Aorta (tissue), 5 donors: ENCODE data around the gene RANGRF. TPM values are rescaled to one million over a fixed set of nuclear protein-coding genes. Genes with fewer than 3 reads are reported as not detected.

Experiments used
- ATAC-seq: fragments of 200-7000 bp; cut with Tn5 transposase; one replicate; pipeline ENCODE4 v1.9.1; 2022; ENCODE audit warnings: moderate library complexity; ENCODE audit not compliant: low FRiP score
- DNase-seq, 2 donors: peaks; one replicate each; pipeline ENCODE4 v3.0.0-alpha.2; 2020
- H3K27ac ChIP-seq, 2 donors: one replicate each; pipeline ENCODE4 v1.5.1; 2013; ENCODE audit warnings: low read length in 2 of 2, mild to moderate bottlenecking in 2 of 2, moderate library complexity in 2 of 2, control low read depth in 1 of 2, inconsistent platforms in 1 of 2, low read depth in 1 of 2
- H3K27me3 ChIP-seq, 2 donors: one replicate each; pipeline ENCODE4 v1.6.1; 2013; ENCODE audit warnings: control low read depth in 1 of 2, low read length in 1 of 2, mild to moderate bottlenecking in 1 of 2, moderate library complexity in 1 of 2; ENCODE audit not compliant: insufficient read depth in 2 of 2, control insufficient read depth in 1 of 2
- H3K36me3 ChIP-seq, 2 donors: one replicate each; pipeline ENCODE4 v1.6.1; 2013; ENCODE audit warnings: control low read depth in 1 of 2, low read length in 1 of 2, mild to moderate bottlenecking in 1 of 2; ENCODE audit not compliant: insufficient read depth in 2 of 2, control insufficient read depth in 1 of 2
- H3K4me1 ChIP-seq, 2 donors: one replicate each; pipeline ENCODE4 v1.6.1; 2013; ENCODE audit warnings: low read length in 2 of 2, control low read depth in 1 of 2, mild to moderate bottlenecking in 1 of 2, moderate library complexity in 1 of 2; ENCODE audit not compliant: insufficient read depth in 2 of 2, control insufficient read depth in 1 of 2
- H3K4me3 ChIP-seq, 2 donors: one replicate each; pipeline ENCODE4 v1.5.1; 2013; ENCODE audit warnings: low read length in 2 of 2, control low read depth in 1 of 2, mild to moderate bottlenecking in 1 of 2
- H3K9me3 ChIP-seq: one replicate; pipeline ENCODE4 v1.6.1; 2013; ENCODE audit warnings: mild to moderate bottlenecking, low read length; ENCODE audit not compliant: control insufficient read depth
- WGBS, 2 donors: extraction: QIAGEN DNeasy Blood & Tissue Kit; methylation state at CpG; one replicate each; pipeline ENCODE4 v1.1.7; 2013; 5-methylcytosine and 5-hydroxymethylcytosine counted together
- intact Hi-C, 2 donors: fragments of 100-400 bp; cut with DNase I; formaldehyde crosslinking; loops; one replicate each; pipeline versions ENCODE4 v1.14.2 to v1.15.0; 2022
- polyA plus RNA-seq, 2 donors: library from polyadenylated mRNA; stranded (reverse); fragments of 200-250 nt; gene quantifications; one replicate each; pipeline ENCODE4 v1.2.3, GENCODE V29; 2013
- total RNA-seq, 2 donors: library from RNA; stranded (reverse); fragmentation: NEBNext Ultra II Directional; extraction: Animal tissue kit (Norgen Biotek cat#: 25700); gene quantifications; one replicate each; pipeline ENCODE4 v1.2.1, GENCODE V29; 2021
- donor health status: healthy with polysubstance abuse.
- donor health status: Bipolar disorder and iron deficiency.
- donor health status: DM: no; HTN: no; CAD: no.
- donor health status: DM: no; HTN: no; CAD: no.
- donor health status: DM: yes; HTN: yes; CAD: no.

The RANGRF gene
- total and polyA plus RNA-seq, 4 donors: 20.3 to 53.7 (median 25.2) TPM

DNA sequence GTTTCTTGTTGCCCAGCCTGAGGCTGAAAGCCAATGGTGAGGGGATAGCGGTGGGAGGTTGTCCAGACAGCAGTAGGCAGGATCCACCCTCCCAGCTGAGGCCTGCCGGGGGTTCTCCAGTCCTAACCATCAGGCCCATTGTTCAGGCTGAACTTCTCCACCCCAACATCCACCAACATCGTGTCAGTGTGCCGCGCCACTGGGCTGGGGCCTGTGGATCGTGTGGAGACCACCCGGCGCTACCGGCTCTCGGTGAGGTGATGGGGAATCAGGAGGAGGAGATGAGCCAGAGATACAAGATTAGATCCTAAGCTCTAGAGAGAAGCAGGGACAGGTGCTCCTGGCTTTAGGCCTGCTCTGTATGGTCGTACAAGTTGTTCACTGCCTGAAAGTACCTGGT is 33.6 kb upstream of the RANGRF start:
- 95% methylated on average over 11 of the region's 11 CpGs for WGBS, 2 donors
- DNase-seq: no peak
- Histone ChIP-seq H3K36me3 (peaks cover 0 to 2% of the 10 kb centered on the region in 2 donors), H3K4me1 (no peaks in the 10 kb centered on the region), H3K27me3 (no peaks in the 10 kb centered on the region), H3K9me3 (no peaks in the 10 kb centered on the region), H3K27ac (no peak overlapping the region), H3K4me3 (no peak overlapping the region)
- ATAC-seq: no peak
- intact Hi-C loops: no loop called here

DNA sequence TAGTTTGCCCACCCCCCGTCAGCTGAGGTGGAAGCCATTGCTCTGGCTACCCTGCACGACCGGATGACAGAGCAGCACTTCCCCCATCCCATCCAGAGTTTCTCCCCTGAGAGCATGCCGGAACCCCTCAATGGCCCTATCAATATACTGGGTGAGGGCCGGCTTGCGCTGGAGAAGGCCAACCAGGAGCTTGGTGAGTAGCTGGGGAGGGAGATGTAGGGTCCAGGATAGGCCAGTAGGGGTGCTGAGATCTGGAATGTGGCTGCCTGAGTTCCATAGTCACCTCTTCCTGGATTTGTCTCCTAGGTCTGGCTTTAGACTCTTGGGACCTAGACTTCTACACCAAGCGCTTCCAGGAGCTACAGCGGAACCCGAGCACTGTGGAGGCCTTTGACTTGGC is 33.0 kb upstream of the RANGRF start:
- no peak for ATAC-seq
- Histone ChIP-seq H3K9me3 (no peaks in the 10 kb centered on the region), H3K4me1 (no peaks in the 10 kb centered on the region), H3K27ac (no peak overlapping the region), H3K36me3 (peaks cover 0 to 2% of the 10 kb centered on the region in 2 donors), H3K4me3 (no peak overlapping the region), H3K27me3 (no peaks in the 10 kb centered on the region)
- WGBS, 2 donors: 91 to 95% methylated on average over 9 of the region's 9 CpGs
- intact Hi-C loops: no loop called here
- DNase-seq: no peak

DNA sequence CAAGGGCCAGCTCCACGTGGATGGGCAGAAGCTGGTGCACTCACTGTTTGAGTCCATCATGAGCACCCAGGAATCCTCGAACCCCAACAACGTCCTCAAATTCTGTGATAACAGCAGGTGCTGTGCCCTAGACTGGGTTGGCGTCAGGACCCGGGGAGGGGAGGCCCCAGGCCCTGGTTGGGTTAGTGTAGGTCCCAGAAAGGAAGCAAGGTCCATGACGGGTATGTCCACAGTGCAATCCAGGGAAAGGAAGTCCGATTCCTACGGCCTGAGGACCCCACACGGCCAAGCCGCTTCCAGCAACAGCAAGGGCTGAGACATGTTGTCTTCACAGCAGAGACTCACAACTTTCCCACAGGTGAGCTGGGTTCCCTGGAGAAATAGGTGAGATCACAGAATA is 32.2 kb upstream of the RANGRF start:
- ATAC-seq (peak; percentile 11), DNase-seq (no peak)
- H3K27ac ChIP-seq: no peak overlapping the region
- H3K36me3 ChIP-seq: peaks cover 0 to 2% of the 10 kb centered on the region in 2 donors
- H3K9me3 ChIP-seq: no peaks in the 10 kb centered on the region
- H3K4me3 ChIP-seq: no peak overlapping the region
- no peaks in the 10 kb centered on the region for H3K27me3 ChIP-seq
- WGBS, 2 donors: 93 to 94% methylated on average over 10 of the region's 10 CpGs
- intact Hi-C loops: no loop called here
- H3K4me1 ChIP-seq: no peaks in the 10 kb centered on the region

DNA sequence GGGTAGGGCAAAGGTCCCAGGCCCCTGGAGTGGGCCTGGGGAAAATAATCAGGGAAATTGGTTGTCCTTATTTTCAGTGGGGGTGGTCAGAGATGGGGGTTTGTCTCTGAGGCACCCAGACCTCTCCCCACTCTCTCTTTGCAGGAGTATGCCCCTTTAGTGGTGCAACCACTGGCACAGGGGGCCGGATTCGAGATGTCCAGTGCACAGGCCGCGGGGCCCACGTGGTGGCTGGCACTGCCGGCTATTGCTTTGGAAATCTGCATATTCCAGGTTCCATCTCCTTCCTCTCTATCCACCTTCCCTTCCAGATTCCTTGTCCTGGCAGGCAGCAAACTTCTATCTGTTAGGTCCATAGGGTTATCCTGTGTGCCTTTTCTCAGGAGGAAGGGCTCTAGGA is 31.8 kb upstream of the RANGRF start:
- no peaks in the 10 kb centered on the region for H3K27me3 ChIP-seq
- no peaks in the 10 kb centered on the region for H3K9me3 ChIP-seq
- 96 to 100% methylated on average over 6 of the region's 6 CpGs for WGBS, 2 donors
- H3K27ac ChIP-seq: no peak overlapping the region
- DNase-seq (no peak), ATAC-seq (peak; percentile 11)
- no peak overlapping the region for H3K4me3 ChIP-seq
- no peaks in the 10 kb centered on the region for H3K4me1 ChIP-seq
- peaks cover 0 to 2% of the 10 kb centered on the region in 2 donors for H3K36me3 ChIP-seq
- intact Hi-C loops: no loop called here

DNA sequence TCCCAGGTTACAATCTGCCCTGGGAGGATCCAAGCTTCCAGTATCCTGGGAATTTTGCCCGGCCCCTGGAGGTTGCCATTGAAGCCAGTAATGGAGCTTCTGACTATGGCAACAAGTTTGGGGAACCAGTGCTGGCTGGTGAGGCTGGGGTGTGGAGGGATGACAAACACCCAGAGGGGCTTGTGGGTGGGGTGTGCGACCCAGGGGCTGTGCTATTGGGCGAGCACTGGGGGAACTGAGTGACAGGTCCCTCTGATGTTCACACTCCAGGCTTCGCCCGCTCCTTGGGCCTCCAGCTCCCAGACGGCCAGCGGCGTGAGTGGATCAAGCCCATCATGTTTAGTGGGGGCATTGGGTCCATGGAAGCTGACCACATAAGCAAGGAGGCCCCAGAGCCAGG is 30.7 kb upstream of the RANGRF start:
- peaks cover 0 to 2% of the 10 kb centered on the region in 2 donors for H3K36me3 ChIP-seq
- ATAC-seq (no peak), DNase-seq (no peak)
- no peaks in the 10 kb centered on the region for H3K9me3 ChIP-seq
- H3K4me3 ChIP-seq: no peak overlapping the region
- intact Hi-C loops: no loop called here
- H3K4me1 ChIP-seq: no peaks in the 10 kb centered on the region
- no peaks in the 10 kb centered on the region for H3K27me3 ChIP-seq
- WGBS, 2 donors: 91 to 94% methylated on average over 8 of the region's 8 CpGs
- no peak overlapping the region for H3K27ac ChIP-seq

DNA sequence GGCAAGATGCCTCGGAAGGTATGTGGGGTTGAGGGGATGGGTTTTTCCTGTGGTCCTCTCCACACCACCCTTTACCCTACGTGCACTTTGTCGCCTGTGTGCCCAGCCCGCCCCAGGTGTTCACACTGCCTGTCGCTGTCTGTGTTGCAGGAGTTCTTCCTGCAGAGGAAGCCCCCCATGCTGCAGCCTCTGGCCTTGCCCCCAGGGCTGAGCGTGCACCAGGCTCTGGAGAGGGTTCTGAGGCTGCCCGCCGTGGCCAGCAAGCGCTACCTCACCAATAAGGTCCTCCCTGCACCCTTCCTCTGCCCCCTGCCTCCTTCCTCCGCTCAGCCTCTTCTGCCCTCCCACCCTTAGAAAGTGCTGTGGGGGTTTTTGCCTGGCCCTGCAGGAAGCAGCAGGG is 24.1 kb upstream of the RANGRF start:
- WGBS, 2 donors: 96 to 98% methylated on average over 9 to 10 of the region's 10 CpGs
- no peak for ATAC-seq

DNA sequence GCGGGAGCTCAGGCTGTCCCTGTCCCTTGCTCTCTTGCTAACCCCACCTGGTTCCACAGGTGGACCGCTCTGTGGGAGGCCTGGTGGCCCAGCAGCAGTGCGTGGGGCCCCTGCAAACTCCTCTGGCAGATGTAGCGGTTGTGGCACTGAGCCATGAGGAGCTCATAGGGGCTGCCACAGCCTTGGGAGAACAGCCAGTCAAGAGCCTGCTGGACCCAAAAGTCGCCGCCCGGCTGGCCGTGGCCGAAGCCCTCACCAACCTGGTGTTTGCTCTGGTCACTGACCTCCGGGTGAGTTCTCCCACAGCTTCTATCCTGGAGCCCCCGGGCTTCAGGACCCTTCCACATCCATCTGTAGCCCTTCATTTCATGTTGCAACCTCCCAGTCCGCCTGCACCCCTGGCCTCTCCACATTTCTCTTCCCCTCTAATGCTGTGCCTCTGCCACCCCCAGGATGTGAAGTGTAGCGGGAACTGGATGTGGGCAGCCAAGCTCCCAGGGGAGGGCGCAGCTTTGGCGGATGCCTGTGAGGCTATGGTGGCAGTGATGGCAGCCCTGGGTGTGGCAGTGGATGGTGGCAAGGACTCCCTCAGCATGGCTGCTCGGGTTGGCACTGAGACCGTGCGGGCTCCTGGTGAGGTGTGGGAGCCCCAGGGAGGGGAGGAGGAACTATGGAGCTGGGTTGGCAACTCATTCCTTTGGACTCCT is 23.5 kb upstream of the RANGRF start:
- WGBS, 2 donors: 95 to 96% methylated on average over 18 of the region's 18 CpGs
- H3K4me1 ChIP-seq: no peaks in the 10 kb centered on the region
- H3K4me3 ChIP-seq: no peak overlapping the region
- DNase-seq (no peak), ATAC-seq (no peak)
- no peaks in the 10 kb centered on the region for H3K27me3 ChIP-seq
- intact Hi-C loops: no loop called here
- no peak overlapping the region for H3K27ac ChIP-seq
- H3K9me3 ChIP-seq: no peaks in the 10 kb centered on the region
- H3K36me3 ChIP-seq: peaks cover 0 to 2% of the 10 kb centered on the region in 2 donors

More for the DNA sequence above, 24.1 kb upstream of the RANGRF start:
- Histone ChIP-seq H3K4me1 (no peaks in the 10 kb centered on the region), H3K27ac (no peak overlapping the region), H3K4me3 (no peak overlapping the region), H3K27me3 (no peaks in the 10 kb centered on the region), H3K9me3 (no peaks in the 10 kb centered on the region), H3K36me3 (peaks cover 0 to 2% of the 10 kb centered on the region in 2 donors)
- no peak for DNase-seq
- intact Hi-C loops: no loop called here

DNA sequence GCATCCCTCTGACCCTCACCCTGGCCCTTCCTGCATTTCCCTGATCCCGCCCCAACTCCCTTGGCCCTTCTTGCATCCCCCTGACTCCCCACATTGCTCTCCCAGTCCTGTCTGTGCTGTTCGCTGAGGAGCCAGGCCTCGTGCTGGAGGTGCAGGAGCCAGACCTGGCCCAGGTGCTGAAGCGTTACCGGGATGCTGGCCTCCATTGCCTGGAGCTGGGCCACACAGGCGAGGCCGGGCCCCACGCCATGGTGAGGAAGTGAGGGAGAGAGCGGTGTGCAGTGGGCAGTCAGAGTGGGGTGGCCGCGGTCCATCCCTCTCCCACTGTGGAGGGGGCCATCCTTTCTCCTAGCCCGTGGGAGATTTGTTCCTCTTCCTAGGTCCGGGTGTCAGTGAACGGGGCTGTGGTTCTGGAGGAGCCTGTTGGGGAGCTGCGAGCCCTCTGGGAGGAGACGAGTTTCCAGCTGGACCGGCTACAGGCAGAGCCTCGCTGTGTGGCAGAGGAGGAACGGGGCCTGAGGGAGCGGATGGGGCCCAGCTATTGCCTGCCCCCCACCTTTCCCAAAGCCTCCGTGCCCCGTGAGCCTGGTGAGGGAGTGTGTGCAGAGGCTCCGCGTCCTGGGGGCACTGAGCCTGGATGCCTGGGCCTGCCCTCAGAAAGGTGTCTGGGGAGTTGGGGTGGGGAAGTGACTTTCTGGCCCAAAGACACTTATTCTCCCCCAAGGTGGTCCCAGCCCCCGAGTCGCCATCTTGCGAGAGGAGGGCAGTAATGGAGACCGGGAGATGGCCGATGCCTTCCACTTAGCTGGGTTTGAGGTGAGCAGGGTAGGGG is 21.6 kb upstream of the RANGRF start:
- Histone ChIP-seq H3K27me3 (no peaks in the 10 kb centered on the region), H3K27ac (no peak overlapping the region), H3K9me3 (no peaks in the 10 kb centered on the region), H3K36me3 (peaks cover 0 to 2% of the 10 kb centered on the region in 2 donors), H3K4me1 (no peaks in the 10 kb centered on the region), H3K4me3 (no peak overlapping the region)
- WGBS, 2 donors: 92 to 93% methylated on average over 29 of the region's 29 CpGs
- peak; percentile 12 for ATAC-seq
- DNase-seq: no peak
- intact Hi-C loops: no loop called here
